Posterior cingulate gyrus (tissue), 11 donors: ENCODE data around the gene STN1.
A peak's percentile ranks its signal among the peaks of the same experiment; 100 is the strongest.

Experiments used
- DNase-seq, 10 donors: peaks; one replicate each; pipeline versions ENCODE4 v3.0.0 to v3.0.0-alpha.2; 2020 to 2021; ENCODE audit warnings: mixed read lengths in 3 of 10
- intact Hi-C: fragments of 100-400 bp; cut with DNase I; formaldehyde crosslinking; loops from one replicate; pipeline ENCODE4 v1.15.1; 2023

The STN1 gene

GRCh38 chr10:103930449-103930848 lies 12.5 kb upstream of the STN1 start:
- intact Hi-C loops, result no loop called here
- DNase-seq, result no peak

GRCh38 chr10:103929381-103929921 lies 11.5 kb upstream of the STN1 start:
- intact Hi-C loops, result no loop called here
- DNase-seq, result no peak

GRCh38 chr10:103928784-103929183 lies 10.8 kb upstream of the STN1 start:
- intact Hi-C loops, result no loop called here
- DNase-seq, result no peak

- intact Hi-C loops, result no loop called here
- DNase-seq, result no peak
Measured at GRCh38 chr10:103926722-103927319, 8.8 kb upstream of the STN1 start.

GRCh38 chr10:103925591-103925990 lies 7.6 kb upstream of the STN1 start:
- no peak for DNase-seq
- intact Hi-C loops, result no loop called here

GRCh38 chr10:103923502-103923901 lies 5.5 kb upstream of the STN1 start:
- no peak for DNase-seq
- intact Hi-C loops, result no loop called here

GRCh38 chr10:103922659-103923058 lies 4.7 kb upstream of the STN1 start:
- no peak for DNase-seq
- intact Hi-C loops, result no loop called here

GRCh38 chr10:103921750-103922195 lies 3.8 kb upstream of the STN1 start:
- peak in 3 of 10 donors; percentile 32 to 61 (median 43) for DNase-seq
- intact Hi-C loops, result no loop called here

GRCh38 chr10:103921248-103921647 lies 3.3 kb upstream of the STN1 start:
- DNase-seq, result no peak
- intact Hi-C loops, result no loop called here

- intact Hi-C loops, result loop anchor here (5.0 to 10.0 kb wide), 3 partner anchors 48 to 203 kb away; partner anchors contain the start of genes SFR1 and SLK
- no peak for DNase-seq
Measured at GRCh38 chr10:103919648-103920025, 1.7 kb upstream of the STN1 start.

GRCh38 chr10:103917302-103918052 lies 507 bp downstream of the STN1 start:
- intact Hi-C loops, result loop anchor here (5.0 to 10.0 kb wide), 3 partner anchors 50 to 205 kb away; partner anchors contain the start of genes SFR1 and SLK
- peak in 9 of 10 donors; percentile 22 to 91 (median 44) for DNase-seq

GRCh38 chr10:103916876-103917275 lies 1.1 kb downstream of the STN1 start:
- intact Hi-C loops, result loop anchor here (5.0 to 10.0 kb wide), 3 partner anchors 50 to 205 kb away; partner anchors contain the start of genes SFR1 and SLK
- no peak for DNase-seq

GRCh38 chr10:103916254-103916653 lies 1.7 kb downstream of the STN1 start:
- intact Hi-C loops, result loop anchor here (5.0 to 10.0 kb wide), 3 partner anchors 51 to 206 kb away; partner anchors contain the start of genes SFR1 and SLK
- no peak for DNase-seq

GRCh38 chr10:103915796-103916195 lies 2.2 kb downstream of the STN1 start:
- DNase-seq, result no peak
- intact Hi-C loops, result loop anchor here (5.0 to 10.0 kb wide), 3 partner anchors 52 to 207 kb away; partner anchors contain the start of genes SFR1 and SLK

- intact Hi-C loops, result loop anchor here (10.0 kb wide), 1 partner anchor 112 kb away; no protein-coding TSS in a partner anchor
- no peak for DNase-seq
Measured at GRCh38 chr10:103912759-103913158, 5.2 kb downstream of the STN1 start.

- intact Hi-C loops, result loop anchor here (10.0 kb wide), 1 partner anchor 114 kb away; no protein-coding TSS in a partner anchor
- DNase-seq, result no peak
Measured at GRCh38 chr10:103911021-103911459, 6.9 kb downstream of the STN1 start.

- intact Hi-C loops, result loop anchor here (10.0 kb wide), 1 partner anchor 114 kb away; no protein-coding TSS in a partner anchor
- no peak for DNase-seq
Measured at GRCh38 chr10:103910442-103911012, 7.5 kb downstream of the STN1 start.

GRCh38 chr10:103905441-103905840 lies 12.5 kb downstream of the STN1 start:
- intact Hi-C loops, result no loop called here

GRCh38 chr10:103901299-103901698 lies 16.7 kb downstream of the STN1 start:
- intact Hi-C loops, result no loop called here
- DNase-seq, result no peak

More at GRCh38 chr10:103905441-103905840, 12.5 kb downstream of the STN1 start:
- no peak for DNase-seq

GRCh38 chr10:103899312-103899711 lies 18.7 kb downstream of the STN1 start:
- no peak for DNase-seq
- intact Hi-C loops, result no loop called here
